ENCODE results near the gene ARFRP1.
"Not testable (repeated sequence)": the region's sequence is repeated elsewhere in the genome, so short reads cannot be mapped to it uniquely, and the experiment has no call there.

Gene ARFRP1

GRCh38 chr20:63679799-63680305 lies 27.9 kb downstream of the ARFRP1 start:
- DNase-seq, result no peak
- H3K36me3 Mint-ChIP-seq, result peaks cover 8% of the 10 kb centered on the region
- H3K27me3 Mint-ChIP-seq, result no peaks in the 10 kb centered on the region
- no peaks in the 10 kb centered on the region for H3K4me1 Mint-ChIP-seq
- H3K9me3 Mint-ChIP-seq, result no peaks in the 10 kb centered on the region
- no peak overlapping the region for H3K4me3 Mint-ChIP-seq
- CTCF ChIA-PET, result no interaction called here
- H3K27ac Mint-ChIP-seq, result no peak overlapping the region

GRCh38 chr20:63678667-63679465 lies 28.9 kb downstream of the ARFRP1 start:
- Mint-ChIP-seq H3K9me3 (no peaks in the 10 kb centered on the region), H3K27ac (no peak overlapping the region)

GRCh38 chr20:63678071-63678470 lies 29.7 kb downstream of the ARFRP1 start:
- Mint-ChIP-seq H3K36me3 (peaks cover 10% of the 10 kb centered on the region), H3K4me3 (no peak overlapping the region), H3K9me3 (no peaks in the 10 kb centered on the region), H3K27ac (no peak overlapping the region), H3K27me3 (no peaks in the 10 kb centered on the region), H3K4me1 (no peaks in the 10 kb centered on the region)
- no peak for DNase-seq
- CTCF ChIA-PET, result no interaction called here

More at GRCh38 chr20:63678667-63679465, 28.9 kb downstream of the ARFRP1 start:
- H3K4me3 Mint-ChIP-seq, result no peak overlapping the region
- DNase-seq, result no peak
- CTCF ChIA-PET, result no interaction called here
- H3K4me1 Mint-ChIP-seq, result no peaks in the 10 kb centered on the region
- peaks cover 8% of the 10 kb centered on the region for H3K36me3 Mint-ChIP-seq
- no peaks in the 10 kb centered on the region for H3K27me3 Mint-ChIP-seq

GRCh38 chr20:63675681-63676368 lies 32.0 kb downstream of the ARFRP1 start:
- Mint-ChIP-seq H3K4me1 (no peaks in the 10 kb centered on the region), H3K27ac (peak overlapping the region; percentile 19), H3K9me3 (no peaks in the 10 kb centered on the region), H3K27me3 (no peaks in the 10 kb centered on the region), H3K36me3 (peaks cover 12% of the 10 kb centered on the region), H3K4me3 (no peak overlapping the region)
- DNase-seq, result no peak
- CTCF ChIA-PET, result no interaction called here

GRCh38 chr20:63673951-63674350 lies 33.8 kb downstream of the ARFRP1 start:
- Mint-ChIP-seq H3K27me3 (no peaks in the 10 kb centered on the region), H3K9me3 (no peaks in the 10 kb centered on the region), H3K36me3 (peaks cover 17% of the 10 kb centered on the region), H3K27ac (no peak overlapping the region), H3K4me3 (no peak overlapping the region), H3K4me1 (no peaks in the 10 kb centered on the region)
- CTCF ChIA-PET, result no interaction called here
- DNase-seq, result no peak

GRCh38 chr20:63672666-63673065 lies 35.1 kb downstream of the ARFRP1 start:
- H3K36me3 Mint-ChIP-seq, result peaks cover 23% of the 10 kb centered on the region
- CTCF ChIA-PET, result no interaction called here
- no peak overlapping the region for H3K4me3 Mint-ChIP-seq
- DNase-seq, result no peak
- H3K4me1 Mint-ChIP-seq, result no peaks in the 10 kb centered on the region
- H3K9me3 Mint-ChIP-seq, result no peaks in the 10 kb centered on the region
- H3K27me3 Mint-ChIP-seq, result no peaks in the 10 kb centered on the region
- peak overlapping the region; percentile 24 for H3K27ac Mint-ChIP-seq

GRCh38 chr20:63671695-63672094 lies 36.1 kb downstream of the ARFRP1 start:
- peaks cover 20% of the 10 kb centered on the region for H3K36me3 Mint-ChIP-seq
- CTCF ChIA-PET, H3K4me3 Mint-ChIP-seq, H3K9me3 Mint-ChIP-seq, H3K4me1 Mint-ChIP-seq, H3K27me3 Mint-ChIP-seq, DNase-seq, H3K27ac Mint-ChIP-seq: not testable (repeated sequence)

- Mint-ChIP-seq H3K36me3 (peaks cover 16% of the 10 kb centered on the region), H3K27me3 (no peaks in the 10 kb centered on the region), H3K4me3 (no peak overlapping the region), H3K27ac (no peak overlapping the region), H3K4me1 (no peaks in the 10 kb centered on the region), H3K9me3 (no peaks in the 10 kb centered on the region)
- DNase-seq, result no peak
- CTCF ChIA-PET, result interaction anchor here (1.2 kb wide), 1 partner anchor 10 kb away, joined by 4 read pairs; the partner anchor contains the start of gene RTEL1
Observed at GRCh38 chr20:63668351-63668750, 39.4 kb downstream of the ARFRP1 start.

- Mint-ChIP-seq H3K27me3 (no peaks in the 10 kb centered on the region), H3K4me3 (no peak overlapping the region), H3K27ac (no peak overlapping the region), H3K9me3 (no peaks in the 10 kb centered on the region), H3K36me3 (peaks cover 16% of the 10 kb centered on the region), H3K4me1 (no peaks in the 10 kb centered on the region)
- no peak for DNase-seq
- CTCF ChIA-PET, result interaction anchor here (1.2 kb wide), 1 partner anchor 10 kb away, joined by 4 read pairs; the partner anchor contains the start of gene RTEL1
Observed at GRCh38 chr20:63667858-63668257, 39.9 kb downstream of the ARFRP1 start.

- CTCF ChIA-PET, result no interaction called here
- Mint-ChIP-seq H3K36me3 (peaks cover 17% of the 10 kb centered on the region), H3K27ac (no peak overlapping the region), H3K4me1 (no peaks in the 10 kb centered on the region), H3K9me3 (no peaks in the 10 kb centered on the region), H3K4me3 (no peak overlapping the region), H3K27me3 (no peaks in the 10 kb centered on the region)
- DNase-seq, result no peak
Observed at GRCh38 chr20:63665708-63666107, 42.1 kb downstream of the ARFRP1 start.

- Mint-ChIP-seq H3K9me3 (no peaks in the 10 kb centered on the region), H3K27me3 (no peaks in the 10 kb centered on the region), H3K36me3 (peaks cover 17% of the 10 kb centered on the region), H3K27ac (no peak overlapping the region), H3K4me1 (peaks cover under 1% of the 10 kb centered on the region), H3K4me3 (no peak overlapping the region)
- CTCF ChIA-PET, result no interaction called here
- DNase-seq, result no peak
Observed at GRCh38 chr20:63664861-63665594, 42.7 kb downstream of the ARFRP1 start.

GRCh38 chr20:63664143-63664851 lies 43.5 kb downstream of the ARFRP1 start:
- H3K27ac Mint-ChIP-seq, result no peak overlapping the region
- no peaks in the 10 kb centered on the region for H3K9me3 Mint-ChIP-seq
- no peak overlapping the region for H3K4me3 Mint-ChIP-seq
- H3K27me3 Mint-ChIP-seq, result no peaks in the 10 kb centered on the region
- DNase-seq, result no peak
- peaks cover 16% of the 10 kb centered on the region for H3K36me3 Mint-ChIP-seq
- peaks cover 8% of the 10 kb centered on the region for H3K4me1 Mint-ChIP-seq
- CTCF ChIA-PET, result no interaction called here

GRCh38 chr20:63663332-63664066 lies 44.3 kb downstream of the ARFRP1 start:
- DNase-seq, result no peak
- Mint-ChIP-seq H3K9me3 (no peaks in the 10 kb centered on the region), H3K4me1 (peaks cover 16% of the 10 kb centered on the region), H3K36me3 (peaks cover 11% of the 10 kb centered on the region), H3K4me3 (no peak overlapping the region), H3K27ac (no peak overlapping the region), H3K27me3 (no peaks in the 10 kb centered on the region)
- CTCF ChIA-PET, result no interaction called here
